GM19324 (cell line): Measurements from ENCODE around the gene LRPAP1.

ENCODE experiments used
- ATAC-seq: cut with Tn5 transposase; IDR thresholded peaks from one replicate; pipeline ENCODE4 v1.9.1; 2021; ENCODE audit warnings: mild to moderate bottlenecking, moderate library complexity; ENCODE audit not compliant: unreplicated experiment, low FRiP score

LRPAP1 gene

GRCh38 chr4:3502941-3503936 is 29.0 kb downstream of the LRPAP1 start:
- no peak for ATAC-seq

GRCh38 chr4:3501825-3502425 is 30.3 kb downstream of the LRPAP1 start:
- no peak for ATAC-seq

- ATAC-seq = no peak
These were observed 30.9 kb downstream of the LRPAP1 start for GRCh38 chr4:3501126-3501824.

- ATAC-seq = no peak
These were observed 31.6 kb downstream of the LRPAP1 start for GRCh38 chr4:3500634-3501101.

- no peak for ATAC-seq
These were observed 32.1 kb downstream of the LRPAP1 start for GRCh38 chr4:3500111-3500510.

DNA sequence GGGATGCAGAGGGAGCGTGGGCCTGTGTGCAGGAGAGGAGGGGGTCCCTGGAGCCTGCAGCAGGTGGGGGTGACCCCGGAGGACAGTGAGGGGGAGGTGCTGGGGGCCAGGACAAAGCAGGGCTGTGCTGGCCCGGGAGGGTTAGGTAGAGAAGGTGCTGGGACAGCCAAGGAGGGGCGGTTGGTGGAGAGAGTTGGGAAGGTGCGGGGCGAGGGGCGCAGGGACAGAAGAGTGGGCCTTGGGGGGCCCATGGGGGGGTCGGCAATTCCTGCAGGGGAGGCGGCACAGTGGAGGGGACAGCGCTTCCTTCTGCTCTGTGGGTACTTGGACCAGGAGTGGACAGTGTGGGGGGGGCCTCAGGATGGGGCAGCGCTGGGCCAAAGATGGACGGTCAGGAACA is 32.5 kb downstream of the LRPAP1 start:
- no peak for ATAC-seq

DNA sequence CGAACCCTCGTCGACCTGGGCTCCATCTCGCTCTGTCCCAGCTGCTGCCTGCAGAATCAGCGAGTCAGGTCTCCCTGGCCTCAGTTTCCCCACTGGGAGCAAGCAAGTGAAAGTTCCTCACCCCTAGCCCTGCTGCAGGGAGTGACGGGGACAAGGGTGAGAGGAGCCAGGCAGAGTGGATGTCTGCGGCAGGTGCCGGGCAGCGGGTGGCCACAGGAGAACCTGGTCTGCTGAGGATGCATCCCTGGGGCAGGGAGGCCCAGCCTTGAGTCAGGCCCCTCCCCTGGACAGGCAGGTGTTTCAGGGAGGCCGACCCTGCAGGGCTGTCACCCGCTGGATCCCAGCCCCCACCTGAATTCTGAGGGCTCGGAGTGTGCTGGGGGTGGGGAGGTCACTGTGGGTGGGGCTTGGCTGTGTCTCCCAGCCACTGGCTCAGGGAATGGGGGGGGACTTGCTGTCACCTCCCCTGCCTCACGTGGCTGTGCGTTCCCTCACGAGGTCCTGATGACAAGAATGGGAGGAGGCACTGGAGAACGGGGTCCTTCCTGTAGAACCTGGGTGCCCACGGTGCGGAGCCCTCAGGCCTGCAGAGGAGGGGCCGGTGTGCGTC is 33.2 kb downstream of the LRPAP1 start:
- ATAC-seq = no peak

- ATAC-seq = no peak
These were observed 33.8 kb downstream of the LRPAP1 start for GRCh38 chr4:3498407-3498806.

DNA sequence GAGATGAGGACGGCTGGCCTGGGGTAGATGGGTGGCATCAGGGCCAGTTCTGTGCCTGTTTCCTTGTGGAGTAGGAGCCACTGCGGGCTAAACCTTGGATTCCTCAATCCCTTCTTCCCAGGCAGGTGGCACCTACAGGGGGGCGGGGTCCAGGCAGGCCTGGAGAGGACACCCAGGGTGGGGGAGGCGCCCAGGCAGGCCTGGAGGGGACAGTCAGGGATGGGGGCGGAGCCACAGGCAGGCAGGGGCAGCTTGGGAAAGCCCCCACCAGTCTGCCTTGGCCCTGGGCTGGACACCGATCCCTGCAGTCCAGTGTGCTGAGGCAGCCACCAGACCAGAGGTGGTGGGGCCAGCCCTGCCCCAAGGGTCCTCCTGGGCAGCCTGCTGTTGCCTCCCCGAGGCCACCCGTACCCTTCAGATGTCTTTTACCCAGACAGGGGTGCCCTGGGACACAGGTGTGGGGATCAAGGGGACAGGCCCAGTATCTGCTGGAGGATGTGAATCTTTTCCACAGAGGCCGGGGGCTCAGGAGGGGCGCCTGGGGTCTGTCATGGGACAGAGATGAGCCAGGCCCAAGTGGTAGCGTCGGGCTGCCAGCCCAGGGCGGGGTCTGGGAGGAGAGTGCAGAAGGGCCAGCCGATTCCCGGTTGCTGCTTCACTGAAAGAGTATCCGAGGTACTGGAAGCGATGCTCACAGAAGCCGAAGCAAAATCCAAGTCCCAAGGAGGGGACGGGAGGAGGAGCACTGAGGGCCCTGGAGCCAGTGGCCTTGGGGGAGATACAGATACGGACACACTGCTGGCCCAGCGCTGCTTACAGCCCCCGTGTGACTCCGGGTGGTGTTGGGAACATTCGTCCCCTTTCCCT is 34.5 kb downstream of the LRPAP1 start:
- no peak for ATAC-seq

GRCh38 chr4:3497095-3497494 is 35.1 kb downstream of the LRPAP1 start:
- ATAC-seq = no peak

GRCh38 chr4:3496021-3496420 is 36.2 kb downstream of the LRPAP1 start:
- no peak for ATAC-seq

DNA sequence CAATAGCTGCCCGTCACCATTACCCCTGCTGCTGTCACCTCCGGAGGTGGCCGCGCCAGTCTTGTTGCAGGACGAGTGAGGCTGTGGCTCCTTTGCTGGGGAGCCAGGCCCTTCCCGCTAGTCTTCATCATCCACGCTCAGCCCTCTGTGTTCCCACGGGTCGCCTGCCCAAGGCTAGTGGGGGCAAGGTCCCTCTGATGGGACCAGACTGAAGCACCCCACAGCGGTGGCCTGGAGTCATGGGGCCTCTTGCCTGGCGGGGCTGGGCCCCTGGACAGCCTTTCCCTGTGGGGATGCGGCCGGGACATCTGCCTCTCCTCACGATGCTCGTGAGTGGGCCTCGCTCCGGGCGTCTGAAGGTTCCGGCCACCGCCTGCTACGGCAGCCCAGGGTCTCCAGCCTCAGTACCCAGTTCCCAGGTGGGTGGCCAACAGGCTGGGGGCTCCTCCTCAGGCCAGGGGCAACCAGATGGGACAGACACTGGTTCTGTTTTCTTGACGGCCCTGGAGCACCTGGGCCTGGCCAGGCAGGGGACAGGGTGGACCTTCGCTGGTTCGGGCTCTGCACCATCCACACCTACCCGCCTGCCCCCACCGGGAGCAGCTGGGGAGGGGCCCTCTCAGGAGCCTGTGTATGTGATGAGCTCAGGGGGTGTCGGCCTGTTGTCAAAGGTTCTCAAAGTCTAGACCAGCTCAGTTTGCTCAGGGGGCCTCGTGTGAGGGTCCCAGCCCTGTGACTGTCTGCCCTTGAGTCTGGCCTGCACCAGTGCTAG is 36.8 kb downstream of the LRPAP1 start:
- ATAC-seq = no peak

DNA sequence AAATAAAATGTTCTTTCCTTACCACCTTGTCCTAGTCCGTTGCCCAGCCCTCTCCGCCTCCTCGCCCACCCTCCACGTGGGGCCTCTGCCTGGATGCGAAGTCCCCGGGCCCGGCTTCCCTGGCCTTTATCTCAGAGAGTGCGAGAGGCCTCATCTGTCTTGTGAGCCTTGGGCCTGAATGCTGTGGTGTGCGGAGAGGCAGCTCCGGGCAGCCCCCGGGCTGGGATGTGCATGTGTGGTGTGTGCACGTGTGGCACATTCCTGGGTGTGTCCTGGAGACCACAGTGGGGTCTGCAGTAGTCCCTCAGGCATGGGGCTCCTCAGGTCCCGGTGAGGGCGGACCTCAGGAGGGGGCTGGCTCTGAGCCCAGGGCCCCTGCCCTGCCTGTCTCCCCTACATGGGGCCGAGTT is 37.8 kb downstream of the LRPAP1 start:
- no peak for ATAC-seq

DNA sequence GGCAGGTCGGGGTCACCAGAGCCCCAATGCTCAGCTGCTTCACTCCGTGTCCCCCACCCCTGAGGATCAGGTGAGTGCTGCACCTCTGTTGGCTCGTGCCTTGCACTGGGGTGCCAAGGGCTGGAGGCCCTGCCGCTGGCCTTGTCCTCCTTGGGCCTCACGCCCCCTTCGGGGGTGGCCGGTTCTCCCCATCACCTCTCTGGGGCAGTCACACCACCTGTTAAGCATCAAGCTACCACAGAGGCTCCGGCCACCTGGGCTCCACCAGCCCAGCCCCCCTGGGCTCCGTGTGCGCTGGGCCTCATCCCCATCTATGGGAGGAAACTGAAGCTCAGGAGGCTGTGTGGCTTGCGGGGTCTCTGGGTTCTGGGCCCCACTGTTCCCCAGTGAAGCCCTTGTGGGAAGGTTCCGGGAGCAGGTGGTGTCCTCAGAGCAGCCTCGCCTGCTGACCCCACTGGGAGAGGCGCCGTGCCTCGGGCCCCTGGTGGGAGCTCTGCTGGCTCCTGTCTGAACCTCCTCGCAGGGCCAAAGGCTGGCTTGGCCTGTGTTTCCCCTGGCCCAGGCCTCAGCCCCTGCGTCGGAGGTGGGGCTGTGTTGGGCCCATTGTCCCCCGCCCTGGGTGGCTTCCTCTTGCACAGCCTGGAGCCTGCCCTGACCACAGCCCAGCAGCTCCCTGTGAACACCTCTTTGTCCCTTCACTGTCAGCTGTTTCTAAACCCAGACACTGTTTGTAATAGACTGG is 38.3 kb downstream of the LRPAP1 start:
- ATAC-seq = no peak

- no peak for ATAC-seq
These were observed 39.2 kb downstream of the LRPAP1 start for GRCh38 chr4:3492741-3493719.

- ATAC-seq = no peak
These were observed 40.4 kb downstream of the LRPAP1 start for GRCh38 chr4:3491681-3492405.
